ENCODE measurements around the gene ROCK2.

The ROCK2 gene

DNA sequence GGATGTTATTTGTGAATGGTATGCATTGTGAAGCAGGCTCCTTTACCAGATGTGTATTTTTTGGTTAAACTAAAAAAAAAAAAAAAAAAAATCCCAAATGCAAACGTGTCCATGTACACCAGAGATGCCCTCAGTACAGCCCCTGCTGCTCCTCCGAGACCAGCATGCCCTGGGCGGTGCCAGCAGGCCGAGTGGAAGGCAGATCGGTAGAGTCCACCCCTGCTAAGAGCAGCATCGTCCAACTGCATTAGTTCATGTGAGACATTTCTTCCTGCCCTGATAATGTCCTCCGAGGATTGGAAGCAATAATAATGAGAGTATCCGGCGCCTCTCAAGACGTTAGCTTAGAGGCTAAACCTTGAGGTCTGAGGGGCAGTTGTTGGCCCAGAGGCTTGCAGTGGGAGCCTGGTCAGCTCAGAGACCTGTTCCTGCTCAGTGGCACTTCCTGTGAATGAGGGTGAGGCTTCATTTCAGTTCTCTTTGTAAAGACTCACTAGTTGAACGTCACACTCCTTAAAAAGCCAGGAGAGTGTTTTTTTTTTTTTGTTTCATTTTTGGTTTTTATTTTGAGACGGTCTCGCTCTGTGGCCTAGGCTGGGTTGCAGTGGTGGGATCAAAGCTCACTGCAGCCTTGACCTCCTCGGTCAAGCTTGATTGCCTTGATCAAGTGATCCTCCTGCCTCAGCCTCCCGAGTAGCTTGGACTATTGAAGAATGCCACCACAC is 183.5 kb downstream of the ROCK2 start:
- H3K4me3 Mint-ChIP-seq: peak overlapping the region; percentile 30
- peak overlapping the region; percentile 86 for H3K27ac Mint-ChIP-seq
- H3K9me3 Mint-ChIP-seq: no peaks in the 10 kb centered on the region
- H3K36me3 Mint-ChIP-seq (ENCODE audit: low read depth): peaks cover 2% of the 10 kb centered on the region
- DNase-seq (ENCODE audit: low spot score): no peak
- no peaks in the 10 kb centered on the region for H3K27me3 Mint-ChIP-seq (ENCODE audit: low read depth)
- peaks cover 10% of the 10 kb centered on the region for H3K4me1 Mint-ChIP-seq (ENCODE audit: low read depth)

DNA sequence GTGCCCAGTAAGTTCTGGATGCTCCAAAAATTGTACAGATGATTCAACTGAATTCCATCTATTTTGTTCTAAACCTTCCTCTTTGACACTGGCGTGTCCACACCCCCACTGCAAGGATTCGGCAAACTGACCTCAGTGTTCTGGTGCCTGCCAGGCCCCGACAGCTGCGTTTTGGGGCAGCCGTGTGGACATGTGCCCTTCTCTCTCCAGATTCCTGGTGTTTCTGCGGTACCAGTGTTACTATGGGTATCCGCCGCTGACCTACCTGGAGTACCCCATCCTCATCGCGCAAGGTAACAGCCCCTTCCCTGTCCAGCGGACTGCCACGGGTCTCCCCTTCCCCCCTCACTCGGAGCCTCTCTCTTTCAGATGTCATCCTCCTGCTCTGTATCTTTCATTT is 184.2 kb downstream of the ROCK2 start:
- no peaks in the 10 kb centered on the region for H3K27me3 Mint-ChIP-seq (ENCODE audit: low read depth)
- peaks cover 12% of the 10 kb centered on the region for H3K4me1 Mint-ChIP-seq (ENCODE audit: low read depth)
- H3K4me3 Mint-ChIP-seq: no peak overlapping the region
- no peak for DNase-seq (ENCODE audit: low spot score)
- H3K9me3 Mint-ChIP-seq: no peaks in the 10 kb centered on the region
- H3K36me3 Mint-ChIP-seq (ENCODE audit: low read depth): peaks cover 2% of the 10 kb centered on the region
- H3K27ac Mint-ChIP-seq: no peak overlapping the region

DNA sequence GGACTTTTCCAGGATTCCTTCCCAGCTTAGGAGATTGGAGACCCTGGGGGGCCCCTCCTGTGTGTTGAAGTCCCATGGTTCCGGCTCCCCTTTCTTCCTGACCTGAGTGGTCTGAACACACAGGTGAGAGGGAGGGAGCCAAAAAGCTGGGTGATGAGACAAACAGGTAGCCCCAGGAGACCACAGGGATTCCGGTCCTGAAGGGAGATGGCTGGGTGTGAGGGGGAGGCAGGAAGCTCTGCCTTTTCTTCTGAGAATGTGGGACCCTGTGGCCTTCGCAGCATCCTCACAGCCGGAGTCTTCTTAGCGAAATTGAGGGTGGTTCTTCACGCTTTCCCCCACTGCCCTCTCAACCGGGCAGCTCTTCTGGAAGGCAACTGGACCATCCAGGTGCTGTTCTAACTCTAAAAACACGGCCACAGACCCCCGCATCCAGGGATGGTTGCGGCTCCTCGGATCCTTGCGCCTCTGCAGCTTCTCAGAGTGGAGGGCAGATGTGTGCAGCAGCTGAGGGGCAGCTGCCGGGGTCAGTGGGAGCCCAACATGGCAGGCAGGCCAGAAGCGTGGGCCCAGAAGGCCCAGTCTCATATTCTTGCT is 184.8 kb downstream of the ROCK2 start:
- no peak for DNase-seq (ENCODE audit: low spot score)
- peaks cover 13% of the 10 kb centered on the region for H3K4me1 Mint-ChIP-seq (ENCODE audit: low read depth)
- H3K36me3 Mint-ChIP-seq (ENCODE audit: low read depth): peaks cover 2% of the 10 kb centered on the region
- no peaks in the 10 kb centered on the region for H3K27me3 Mint-ChIP-seq (ENCODE audit: low read depth)
- no peaks in the 10 kb centered on the region for H3K9me3 Mint-ChIP-seq
- H3K27ac Mint-ChIP-seq: no peak overlapping the region
- no peak overlapping the region for H3K4me3 Mint-ChIP-seq

DNA sequence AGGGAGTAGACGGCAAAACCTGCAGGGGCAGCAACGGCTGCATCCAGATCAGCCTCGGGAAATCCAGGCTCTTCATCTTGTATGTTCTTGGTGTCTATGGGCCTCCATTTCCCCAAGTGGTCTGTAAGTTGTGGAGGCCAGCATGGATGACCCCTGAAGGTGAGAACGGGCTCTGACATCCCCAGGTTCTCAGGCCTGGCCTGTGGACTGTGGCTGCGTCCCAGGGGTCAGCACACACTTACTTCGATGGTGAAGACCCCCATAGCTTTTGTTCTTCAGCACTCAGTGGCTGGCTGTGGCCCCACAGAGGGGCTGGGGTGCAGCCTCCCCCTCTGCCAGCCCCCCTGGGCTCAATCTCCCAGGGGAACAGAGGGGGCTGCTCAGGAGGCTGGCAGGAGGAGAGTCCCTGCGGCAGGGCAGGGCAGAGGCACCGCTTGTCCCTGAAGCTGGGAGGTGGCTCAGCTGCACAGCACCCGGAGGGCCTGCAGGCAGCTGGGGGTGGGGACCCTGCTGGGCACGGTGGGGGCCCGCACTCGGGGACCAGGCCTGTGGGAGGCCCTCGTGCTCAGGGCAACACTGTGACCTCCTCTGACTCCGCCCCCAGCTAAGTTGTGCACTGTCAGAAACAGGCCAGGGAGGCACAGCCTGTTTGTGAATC is 185.4 kb downstream of the ROCK2 start:
- Mint-ChIP-seq H3K4me1 (ENCODE audit: low read depth) (peaks cover 18% of the 10 kb centered on the region), H3K9me3 (no peaks in the 10 kb centered on the region), H3K27me3 (ENCODE audit: low read depth) (no peaks in the 10 kb centered on the region), H3K36me3 (ENCODE audit: low read depth) (peaks cover 2% of the 10 kb centered on the region), H3K4me3 (no peak overlapping the region), H3K27ac (no peak overlapping the region)
- DNase-seq (ENCODE audit: low spot score): no peak

DNA sequence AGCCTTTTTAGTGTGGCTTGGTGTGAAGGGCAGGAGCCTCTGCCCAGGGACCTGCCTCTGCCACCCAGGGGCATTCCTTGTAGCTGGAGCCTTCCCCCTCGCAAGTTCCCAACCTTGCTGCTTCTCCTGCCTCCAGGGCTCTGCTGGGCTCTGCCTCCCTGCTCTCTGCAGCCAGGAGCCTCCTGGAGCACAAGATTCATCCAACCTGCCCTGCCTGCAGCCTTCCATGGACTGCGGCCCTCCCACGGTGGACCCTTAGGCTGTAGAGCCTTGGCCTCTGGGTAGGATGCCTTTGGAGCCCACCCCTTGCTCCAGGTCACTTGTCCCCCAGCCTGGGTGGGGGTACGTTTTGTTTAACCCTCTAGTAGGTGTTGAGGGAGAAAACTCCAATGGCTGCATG is 186.7 kb downstream of the ROCK2 start:
- Mint-ChIP-seq H3K4me1 (ENCODE audit: low read depth) (peaks cover 18% of the 10 kb centered on the region), H3K27me3 (ENCODE audit: low read depth) (no peaks in the 10 kb centered on the region), H3K27ac (no peak overlapping the region), H3K4me3 (no peak overlapping the region), H3K36me3 (ENCODE audit: low read depth) (peaks cover 2% of the 10 kb centered on the region), H3K9me3 (no peaks in the 10 kb centered on the region)
- DNase-seq (ENCODE audit: low spot score): no peak

DNA sequence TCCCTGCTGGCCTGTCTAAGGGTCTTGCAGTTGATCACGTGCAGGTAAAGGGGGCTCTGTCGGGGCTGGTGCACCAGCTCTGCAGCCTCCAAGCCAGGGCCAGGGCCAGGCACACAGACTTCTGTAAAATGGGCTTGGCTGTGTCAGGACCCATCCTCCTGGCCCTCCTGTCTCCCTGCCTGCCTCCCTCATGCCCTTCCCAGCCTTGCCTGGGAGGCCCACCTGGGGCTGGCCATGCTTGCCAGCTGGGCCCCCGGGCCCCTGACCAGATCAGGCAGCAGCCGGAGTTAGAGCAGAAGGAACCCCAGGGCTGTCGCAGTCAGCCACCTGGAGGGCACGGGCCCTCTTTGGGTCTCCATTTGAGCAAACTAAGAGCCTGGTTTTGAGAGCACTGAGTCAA is 187.1 kb downstream of the ROCK2 start:
- Mint-ChIP-seq H3K4me3 (no peak overlapping the region), H3K9me3 (no peaks in the 10 kb centered on the region), H3K27ac (no peak overlapping the region), H3K36me3 (ENCODE audit: low read depth) (peaks cover 2% of the 10 kb centered on the region), H3K4me1 (ENCODE audit: low read depth) (peaks cover 18% of the 10 kb centered on the region), H3K27me3 (ENCODE audit: low read depth) (peaks cover 3% of the 10 kb centered on the region)
- DNase-seq (ENCODE audit: low spot score): no peak

DNA sequence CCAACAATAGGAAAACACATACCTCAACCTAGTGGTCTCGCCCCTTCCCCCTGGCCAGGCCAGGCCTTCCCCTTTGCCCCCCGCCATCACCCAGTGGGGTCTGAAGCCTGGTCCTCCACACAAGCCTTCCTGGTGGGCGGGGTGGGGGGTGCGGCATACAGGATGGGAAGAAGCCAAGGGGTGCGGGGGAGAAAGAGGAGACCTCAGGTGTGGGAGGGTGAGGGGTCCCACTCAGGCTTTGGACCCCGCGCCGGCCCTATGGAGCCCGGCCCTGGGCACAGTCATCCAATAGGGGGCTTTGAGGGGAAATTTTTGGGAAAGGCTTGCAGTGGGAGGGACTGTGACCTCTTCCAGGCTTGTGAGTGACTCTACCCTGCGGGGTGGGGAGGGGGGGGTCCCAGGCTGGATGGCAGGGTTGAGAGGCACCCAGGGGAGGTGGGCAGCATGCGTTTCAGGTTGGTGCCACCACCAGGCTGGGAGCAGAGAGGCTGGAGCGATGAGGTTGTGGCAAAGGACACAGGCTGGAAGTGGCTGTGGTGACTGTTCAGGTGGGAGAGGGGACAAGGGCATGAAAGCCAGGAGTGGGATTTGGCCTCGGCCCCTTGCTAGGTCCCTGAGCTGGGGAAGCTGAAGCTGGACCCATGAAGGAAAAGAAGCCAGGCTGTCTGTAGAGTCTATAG is 187.9 kb downstream of the ROCK2 start:
- no peaks in the 10 kb centered on the region for H3K9me3 Mint-ChIP-seq
- no peak overlapping the region for H3K27ac Mint-ChIP-seq
- H3K27me3 Mint-ChIP-seq (ENCODE audit: low read depth): peaks cover 9% of the 10 kb centered on the region
- peaks cover 18% of the 10 kb centered on the region for H3K4me1 Mint-ChIP-seq (ENCODE audit: low read depth)
- DNase-seq (ENCODE audit: low spot score): no peak
- no peaks in the 10 kb centered on the region for H3K36me3 Mint-ChIP-seq (ENCODE audit: low read depth)
- peak overlapping the region; percentile 85 for H3K4me3 Mint-ChIP-seq

DNA sequence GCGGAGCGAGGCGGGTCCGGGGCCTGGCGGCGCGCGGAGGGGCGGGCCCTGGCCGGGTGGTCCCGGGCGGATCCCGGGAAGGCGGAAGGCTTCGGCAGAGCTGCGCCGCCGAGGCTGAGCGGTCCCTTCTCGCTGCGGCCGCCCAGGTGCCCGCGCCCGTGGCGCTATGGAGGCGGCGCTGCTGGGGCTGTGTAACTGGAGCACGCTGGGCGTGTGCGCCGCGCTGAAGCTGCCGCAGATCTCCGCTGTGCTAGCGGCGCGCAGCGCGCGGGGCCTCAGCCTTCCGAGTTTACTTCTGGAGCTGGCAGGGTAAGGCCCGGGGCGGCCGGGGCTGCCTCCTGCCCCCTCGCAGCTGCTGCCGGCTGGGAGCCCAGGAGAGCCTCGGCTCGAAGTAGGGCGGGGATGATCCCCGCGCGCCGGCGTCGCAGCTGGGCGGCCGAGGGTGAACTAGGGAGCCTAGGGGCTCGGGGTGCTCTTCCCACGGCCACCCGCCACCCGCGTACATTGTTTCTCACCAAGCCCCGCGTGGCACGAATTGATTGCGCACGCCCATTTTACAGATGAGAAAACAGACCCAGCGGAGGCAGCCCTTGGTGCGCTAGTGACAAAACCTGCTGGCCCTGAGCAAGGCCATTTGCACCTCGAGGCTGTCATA is 188.9 kb downstream of the ROCK2 start, which contains the start of gene SLC66A3:
Gene SLC66A3, plus strand, starts transcription at position 87 of the 655 bp plus-strand sequence. Its CDS starts 80 bp downstream, at position 167.
- peaks cover 12% of the 10 kb centered on the region for H3K27me3 Mint-ChIP-seq (ENCODE audit: low read depth)
- peak within 1 kb of the TSS; percentile 85 for H3K4me3 Mint-ChIP-seq

DNA sequence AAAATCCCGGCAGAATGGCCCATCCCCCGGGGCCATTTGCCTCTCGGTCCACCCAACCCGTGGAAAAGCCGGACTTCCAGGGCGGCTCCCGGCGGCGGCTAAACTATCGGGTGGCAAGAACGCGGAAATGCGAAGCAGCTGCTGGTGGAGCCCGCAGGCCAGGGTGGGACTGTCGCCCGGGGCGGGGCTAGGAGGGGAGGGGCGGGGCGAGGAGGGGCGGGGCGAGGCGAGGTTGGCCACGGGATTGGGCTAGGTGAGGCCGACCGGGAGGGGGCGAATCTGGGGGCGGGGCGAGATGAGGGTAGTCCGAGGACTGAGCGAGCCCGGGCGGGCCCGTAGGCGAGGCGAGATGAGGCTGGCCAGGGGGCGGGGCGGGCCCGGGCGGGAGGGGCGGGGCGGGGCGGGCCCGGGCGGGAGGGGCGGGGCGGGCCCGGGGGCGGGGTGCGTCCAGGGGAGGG is 189.5 kb downstream of the ROCK2 start:
- DNase-seq (ENCODE audit: low spot score): peak; percentile 95
- Mint-ChIP-seq H3K4me3 (peak overlapping the region; percentile 84), H3K27me3 (ENCODE audit: low read depth) (peaks cover 13% of the 10 kb centered on the region), H3K9me3 (no peaks in the 10 kb centered on the region), H3K36me3 (ENCODE audit: low read depth) (no peaks in the 10 kb centered on the region), H3K4me1 (ENCODE audit: low read depth) (peaks cover 10% of the 10 kb centered on the region), H3K27ac (peak overlapping the region; percentile 86)

More for the DNA sequence above, 188.9 kb downstream of the ROCK2 start, which contains the start of gene SLC66A3:
- DNase-seq (ENCODE audit: low spot score): no peak
- Mint-ChIP-seq H3K9me3 (no peaks in the 10 kb centered on the region), H3K27ac (peak within 1 kb of the TSS; percentile 86), H3K36me3 (ENCODE audit: low read depth) (no peaks in the 10 kb centered on the region), H3K4me1 (ENCODE audit: low read depth) (peaks cover 10% of the 10 kb centered on the region)

DNA sequence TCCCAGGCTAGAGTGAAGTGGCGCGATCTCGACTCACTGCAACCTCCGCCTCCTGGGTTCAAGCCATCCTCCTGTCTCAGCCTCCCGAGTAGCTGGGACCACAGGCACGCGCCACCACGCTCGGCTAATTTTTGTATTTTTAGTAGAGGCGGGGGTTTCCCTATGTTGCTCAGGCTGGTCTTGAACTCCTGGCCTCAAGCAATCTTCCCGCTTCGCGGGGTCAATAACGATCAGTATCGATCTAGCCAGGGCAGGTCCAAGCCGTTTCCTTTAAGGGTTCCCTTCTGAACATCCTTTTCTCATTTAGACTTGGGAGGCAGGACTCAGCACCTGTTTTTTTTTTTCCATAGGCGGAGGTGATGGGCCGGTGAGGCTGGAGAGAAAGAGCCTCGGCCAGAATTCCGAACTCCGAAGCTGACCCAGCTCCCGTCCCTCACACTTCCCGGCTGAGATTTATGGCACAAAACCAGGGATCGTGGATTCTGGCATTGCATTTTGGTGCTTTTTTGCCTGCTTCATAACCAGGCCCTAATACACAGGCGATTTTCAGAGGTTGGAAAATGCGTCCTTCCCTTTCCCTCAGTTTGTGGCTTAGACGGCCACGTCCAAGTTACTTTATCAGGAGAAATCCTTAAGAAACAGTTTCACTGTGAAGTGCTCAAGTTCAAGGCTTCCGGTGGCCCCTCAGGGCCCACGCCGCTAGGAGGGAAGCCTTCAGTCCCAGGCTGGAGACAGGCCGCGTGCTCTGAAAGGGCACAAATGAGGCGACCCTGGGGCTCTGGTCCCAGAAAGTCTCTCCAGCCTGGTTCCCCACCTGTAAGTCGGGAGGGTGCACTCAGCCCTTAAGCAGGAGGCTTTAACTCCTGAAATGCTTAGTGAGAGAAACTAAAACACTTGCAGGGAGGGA is 190.2 kb downstream of the ROCK2 start:
- Mint-ChIP-seq H3K4me1 (ENCODE audit: low read depth) (peaks cover 10% of the 10 kb centered on the region), H3K27me3 (ENCODE audit: low read depth) (peaks cover 14% of the 10 kb centered on the region), H3K36me3 (ENCODE audit: low read depth) (no peaks in the 10 kb centered on the region), H3K9me3 (no peaks in the 10 kb centered on the region), H3K4me3 (peak overlapping the region; percentile 84), H3K27ac (peak overlapping the region; percentile 86)
- DNase-seq (ENCODE audit: low spot score): no peak

DNA sequence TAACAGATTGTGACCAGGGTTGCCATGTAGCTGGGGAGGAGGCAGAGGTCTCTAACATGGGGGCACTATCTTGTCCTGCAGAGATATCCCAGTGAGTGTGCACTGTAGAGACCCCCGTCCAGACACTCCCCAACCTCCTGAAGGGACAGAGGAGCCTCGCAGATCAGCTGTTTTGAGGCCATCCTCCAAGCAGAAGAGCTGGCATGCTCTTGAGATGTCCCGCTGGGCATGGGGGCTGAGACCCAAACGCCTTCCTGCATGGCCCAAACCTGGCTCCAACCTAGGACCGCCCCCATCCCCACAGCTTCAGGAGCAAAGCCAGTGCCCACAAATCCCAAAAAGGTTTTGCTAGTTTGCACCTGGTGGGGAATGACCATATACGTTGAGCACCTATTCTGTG is 191.8 kb downstream of the ROCK2 start:
- DNase-seq (ENCODE audit: low spot score): no peak
- H3K27me3 Mint-ChIP-seq (ENCODE audit: low read depth): peaks cover 14% of the 10 kb centered on the region
- H3K4me1 Mint-ChIP-seq (ENCODE audit: low read depth): peaks cover 10% of the 10 kb centered on the region
- H3K4me3 Mint-ChIP-seq: no peak overlapping the region
- no peaks in the 10 kb centered on the region for H3K9me3 Mint-ChIP-seq
- no peak overlapping the region for H3K27ac Mint-ChIP-seq
- no peaks in the 10 kb centered on the region for H3K36me3 Mint-ChIP-seq (ENCODE audit: low read depth)

DNA sequence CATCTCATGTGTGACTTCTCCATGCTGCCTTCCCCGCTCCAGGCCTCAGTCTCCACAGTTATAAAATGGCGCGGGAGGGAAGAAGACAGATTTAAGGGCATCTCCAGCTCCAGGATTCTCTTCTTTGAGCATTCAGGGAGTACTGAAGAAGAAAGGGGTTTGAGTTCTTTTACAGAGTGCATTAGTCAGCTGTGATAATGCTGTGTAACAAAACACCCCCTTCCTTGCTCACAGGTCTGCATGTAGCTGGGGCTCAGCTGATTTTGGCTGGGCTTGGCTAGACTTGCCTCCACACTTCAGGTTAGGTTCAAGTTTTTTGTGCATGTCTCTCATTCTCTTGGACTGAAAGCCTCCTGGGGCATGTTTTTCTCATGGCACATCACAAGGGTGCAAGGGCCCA is 197.2 kb downstream of the ROCK2 start:
- no peaks in the 10 kb centered on the region for H3K36me3 Mint-ChIP-seq (ENCODE audit: low read depth)
- no peak overlapping the region for H3K4me3 Mint-ChIP-seq
- no peak for DNase-seq (ENCODE audit: low spot score)
- no peaks in the 10 kb centered on the region for H3K9me3 Mint-ChIP-seq
- no peaks in the 10 kb centered on the region for H3K4me1 Mint-ChIP-seq (ENCODE audit: low read depth)
- H3K27ac Mint-ChIP-seq: no peak overlapping the region
- peaks cover 15% of the 10 kb centered on the region for H3K27me3 Mint-ChIP-seq (ENCODE audit: low read depth)

DNA sequence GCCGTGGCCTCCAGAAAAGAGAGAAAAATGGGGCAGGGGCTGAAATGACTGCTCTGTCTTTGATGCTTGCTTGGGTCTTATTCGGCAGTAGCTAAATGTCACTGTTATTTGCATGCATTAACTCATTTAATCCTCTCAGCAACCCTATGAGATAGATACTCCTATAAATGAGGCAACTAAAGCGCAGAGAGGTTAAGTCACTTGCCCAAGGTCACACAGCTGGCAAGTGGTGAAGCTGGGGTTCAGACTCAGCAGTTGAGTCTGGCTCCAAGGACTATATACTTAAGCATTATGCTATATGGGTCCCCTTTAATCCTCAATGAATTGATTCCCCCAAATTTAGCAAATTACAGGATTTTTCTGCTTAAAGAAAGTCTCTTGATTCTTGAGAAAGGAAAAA is 198.4 kb downstream of the ROCK2 start:
- no peak overlapping the region for H3K4me3 Mint-ChIP-seq
- DNase-seq (ENCODE audit: low spot score): no peak
- no peaks in the 10 kb centered on the region for H3K9me3 Mint-ChIP-seq
- no peak overlapping the region for H3K27ac Mint-ChIP-seq
- peaks cover 15% of the 10 kb centered on the region for H3K27me3 Mint-ChIP-seq (ENCODE audit: low read depth)
- no peaks in the 10 kb centered on the region for H3K4me1 Mint-ChIP-seq (ENCODE audit: low read depth)
- H3K36me3 Mint-ChIP-seq (ENCODE audit: low read depth): no peaks in the 10 kb centered on the region
